DOHH2 (cell line): ENCODE results near the gene CATSPER1.

Source experiments
- EZH2phosphoT487 ChIP-seq: fragments of 200-600 bp; sonication (generic); IDR thresholded peaks from 2 replicates; pipeline ENCODE4 v1.6.1; 2017; ENCODE audit warnings: borderline replicate concordance, mild to moderate bottlenecking, antibody characterized with exemption, low read length, moderate library complexity, mixed read lengths
- TF ChIP-seq, protein P1 (sequence below): fragments of 200-600 bp; sonication (generic); IDR thresholded peaks from one replicate; pipeline ENCODE4 v1.5.1; 2014; ENCODE audit warnings: antibody characterized with exemption, mild to moderate bottlenecking, low read depth, low read length; ENCODE audit not compliant: poor library complexity, severe bottlenecking

DNA sequence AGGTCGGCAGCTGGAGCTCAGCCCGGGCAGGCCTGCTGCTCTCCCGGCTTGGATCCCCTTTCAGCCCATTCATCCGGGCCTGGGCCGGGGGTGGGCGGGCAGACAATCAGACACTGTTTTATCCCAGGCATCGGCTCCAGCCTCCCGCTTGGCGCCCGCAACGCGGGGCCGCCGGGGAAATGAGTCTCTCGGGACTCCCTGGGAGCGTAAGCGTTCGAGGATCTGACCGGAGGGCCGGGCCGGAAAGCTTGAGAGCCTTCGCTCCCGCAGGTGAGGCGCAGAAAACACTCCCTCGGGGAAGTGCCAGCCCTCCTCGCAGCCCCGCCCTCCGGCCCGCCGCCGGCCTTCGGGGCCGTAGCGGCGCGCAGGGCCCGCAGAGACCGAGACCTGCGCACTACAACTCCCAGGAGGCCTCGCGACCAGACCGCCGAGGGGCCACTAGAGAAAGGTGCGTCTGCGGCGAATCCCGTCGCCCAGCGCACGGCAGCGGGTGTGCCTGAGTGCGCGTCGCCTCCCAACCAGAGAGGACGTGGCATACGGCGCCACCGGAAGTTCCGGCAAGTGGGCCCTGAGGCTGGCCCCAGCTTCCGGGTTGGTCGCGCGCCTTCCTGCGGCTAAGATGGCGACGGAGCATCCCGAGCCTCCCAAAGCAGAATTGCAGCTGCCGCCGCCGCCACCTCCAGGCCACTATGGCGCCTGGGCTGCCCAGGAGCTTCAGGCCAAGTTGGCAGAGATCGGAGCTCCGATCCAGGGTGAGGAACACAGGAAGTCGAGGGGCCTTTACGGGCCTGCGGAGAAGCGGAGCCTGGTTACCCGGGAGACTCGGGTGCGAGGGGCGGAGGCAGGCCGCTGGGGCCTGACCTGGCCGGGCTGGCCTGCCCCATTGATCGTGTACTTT, 25.7 kb upstream of the CATSPER1 start, which contains the start of gene SF3B2:
- TF ChIP-seq, protein P1, sequence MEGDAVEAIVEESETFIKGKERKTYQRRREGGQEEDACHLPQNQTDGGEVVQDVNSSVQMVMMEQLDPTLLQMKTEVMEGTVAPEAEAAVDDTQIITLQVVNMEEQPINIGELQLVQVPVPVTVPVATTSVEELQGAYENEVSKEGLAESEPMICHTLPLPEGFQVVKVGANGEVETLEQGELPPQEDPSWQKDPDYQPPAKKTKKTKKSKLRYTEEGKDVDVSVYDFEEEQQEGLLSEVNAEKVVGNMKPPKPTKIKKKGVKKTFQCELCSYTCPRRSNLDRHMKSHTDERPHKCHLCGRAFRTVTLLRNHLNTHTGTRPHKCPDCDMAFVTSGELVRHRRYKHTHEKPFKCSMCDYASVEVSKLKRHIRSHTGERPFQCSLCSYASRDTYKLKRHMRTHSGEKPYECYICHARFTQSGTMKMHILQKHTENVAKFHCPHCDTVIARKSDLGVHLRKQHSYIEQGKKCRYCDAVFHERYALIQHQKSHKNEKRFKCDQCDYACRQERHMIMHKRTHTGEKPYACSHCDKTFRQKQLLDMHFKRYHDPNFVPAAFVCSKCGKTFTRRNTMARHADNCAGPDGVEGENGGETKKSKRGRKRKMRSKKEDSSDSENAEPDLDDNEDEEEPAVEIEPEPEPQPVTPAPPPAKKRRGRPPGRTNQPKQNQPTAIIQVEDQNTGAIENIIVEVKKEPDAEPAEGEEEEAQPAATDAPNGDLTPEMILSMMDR: no peak
- no peak for TF ChIP-seq EZH2phosphoT487
